ENCODE data around the gene NDUFV1.
"Not testable (repeated sequence)": the region's sequence is repeated elsewhere in the genome, so short reads cannot be mapped to it uniquely, and the experiment has no call there.

Gene NDUFV1

DNA sequence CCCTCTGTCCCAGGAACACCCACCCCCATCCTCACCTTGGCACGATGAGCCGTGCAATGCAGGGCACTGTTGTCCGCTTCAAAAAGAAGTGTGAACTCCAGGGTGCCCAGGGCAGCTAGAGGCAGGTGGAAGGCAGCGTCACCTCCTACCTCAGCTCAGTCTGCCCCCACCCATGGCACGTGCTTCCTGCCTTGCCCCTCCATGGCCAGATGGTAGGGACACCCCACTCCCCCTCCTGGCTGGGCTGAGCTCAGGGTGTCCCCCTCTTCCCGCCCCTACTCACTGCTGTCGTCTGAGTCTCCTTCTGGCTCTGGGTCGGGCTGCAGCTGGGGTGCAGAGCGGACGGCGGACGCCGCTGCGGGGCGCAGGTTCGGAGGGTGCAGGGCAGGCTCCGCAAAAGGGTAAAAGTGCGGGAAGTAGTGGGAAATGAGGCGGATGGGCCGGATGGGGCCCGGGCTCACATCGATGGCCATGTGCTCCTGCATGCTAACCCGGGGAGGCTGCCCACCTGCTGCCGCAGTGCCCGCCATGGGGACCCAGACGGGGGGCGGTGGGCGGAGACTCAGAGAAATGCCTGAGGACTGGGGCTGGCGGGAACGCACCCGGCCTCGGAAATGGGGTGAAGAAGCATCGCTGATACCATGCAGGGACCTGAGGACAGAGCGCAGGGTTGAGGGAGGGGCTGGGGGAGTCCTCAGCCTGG lies 9.1 kb downstream of the NDUFV1 start:
- Histone ChIP-seq H3K9me3 (replicated peaks; ENCODE audit: insufficient read depth, low read length) (no peaks in the 10 kb centered on the region), H3K9me2 (replicated peaks; ENCODE audit: insufficient read depth, low read length) (no peaks in the 10 kb centered on the region), H4K20me1 (ENCODE audit: insufficient read depth, low read length) (no peaks in the 10 kb centered on the region), H2AFZ (ENCODE audit: low read length) (no peak overlapping the region), H3K9ac (ENCODE audit: low read length) (no peak overlapping the region), H3K27ac (ENCODE audit: low read length) (no peak overlapping the region), H3K4me2 (ENCODE audit: low read depth, low read length) (no peak overlapping the region), H3F3A (ENCODE audit: insufficient read depth, low read length) (peaks cover 16% of the 10 kb centered on the region), H3K36me3 (replicated peaks; ENCODE audit: insufficient read depth, low read length) (no peaks in the 10 kb centered on the region; the same call in 1 of the 2 replicates), H3K4me3 (ENCODE audit: low read length) (no peak overlapping the region), H3K79me2 (ENCODE audit: low read length) (0 out of 2 replicates have a peak, but pooled peaks cover under 1% of the 10 kb centered on the region), H3K27me3 (replicated peaks; ENCODE audit: insufficient read depth, low read length) (no peaks in the 10 kb centered on the region), H3K4me1 (ENCODE audit: low read length) (peaks cover 24% of the 10 kb centered on the region)
- no peak for TF ChIP-seq EZH2 (optimal IDR thresholded peaks at IDR 0.05; ENCODE audit: low read depth, low read length)
- TF ChIP-seq EZH2phosphoT487 (IDR thresholded peaks at IDR 0.05; ENCODE audit: low read length): no peak
- TF ChIP-seq, protein P1, sequence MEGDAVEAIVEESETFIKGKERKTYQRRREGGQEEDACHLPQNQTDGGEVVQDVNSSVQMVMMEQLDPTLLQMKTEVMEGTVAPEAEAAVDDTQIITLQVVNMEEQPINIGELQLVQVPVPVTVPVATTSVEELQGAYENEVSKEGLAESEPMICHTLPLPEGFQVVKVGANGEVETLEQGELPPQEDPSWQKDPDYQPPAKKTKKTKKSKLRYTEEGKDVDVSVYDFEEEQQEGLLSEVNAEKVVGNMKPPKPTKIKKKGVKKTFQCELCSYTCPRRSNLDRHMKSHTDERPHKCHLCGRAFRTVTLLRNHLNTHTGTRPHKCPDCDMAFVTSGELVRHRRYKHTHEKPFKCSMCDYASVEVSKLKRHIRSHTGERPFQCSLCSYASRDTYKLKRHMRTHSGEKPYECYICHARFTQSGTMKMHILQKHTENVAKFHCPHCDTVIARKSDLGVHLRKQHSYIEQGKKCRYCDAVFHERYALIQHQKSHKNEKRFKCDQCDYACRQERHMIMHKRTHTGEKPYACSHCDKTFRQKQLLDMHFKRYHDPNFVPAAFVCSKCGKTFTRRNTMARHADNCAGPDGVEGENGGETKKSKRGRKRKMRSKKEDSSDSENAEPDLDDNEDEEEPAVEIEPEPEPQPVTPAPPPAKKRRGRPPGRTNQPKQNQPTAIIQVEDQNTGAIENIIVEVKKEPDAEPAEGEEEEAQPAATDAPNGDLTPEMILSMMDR (IDR thresholded peaks at IDR 0.05; ENCODE audit: low read length): no peak
- DNase-seq: no peak

- Histone ChIP-seq H3K79me2 (ENCODE audit: low read length) (no peaks in the 10 kb centered on the region), H3K9me3 (replicated peaks; ENCODE audit: insufficient read depth, low read length) (no peaks in the 10 kb centered on the region), H2AFZ (ENCODE audit: low read length) (no peak overlapping the region), H3K4me3 (ENCODE audit: low read length) (no peak overlapping the region), H3K4me1 (ENCODE audit: low read length) (peaks cover 24% of the 10 kb centered on the region), H3K27me3 (replicated peaks; ENCODE audit: insufficient read depth, low read length) (no peaks in the 10 kb centered on the region), H4K20me1 (ENCODE audit: insufficient read depth, low read length) (no peaks in the 10 kb centered on the region), H3K4me2 (ENCODE audit: low read depth, low read length) (no peak overlapping the region), H3K9ac (ENCODE audit: low read length) (no peak overlapping the region), H3K36me3 (replicated peaks; ENCODE audit: insufficient read depth, low read length) (no peaks in the 10 kb centered on the region; the same call in 1 of the 2 replicates), H3K27ac (ENCODE audit: low read length) (no peak overlapping the region), H3K9me2 (replicated peaks; ENCODE audit: insufficient read depth, low read length) (no peaks in the 10 kb centered on the region), H3F3A (ENCODE audit: insufficient read depth, low read length) (peaks cover 16% of the 10 kb centered on the region)
- DNase-seq: no peak
- TF ChIP-seq, protein P1 (IDR thresholded peaks at IDR 0.05; ENCODE audit: low read length): no peak
- TF ChIP-seq EZH2phosphoT487 (IDR thresholded peaks at IDR 0.05; ENCODE audit: low read length) (no peak), EZH2 (optimal IDR thresholded peaks at IDR 0.05; ENCODE audit: low read depth, low read length) (no peak)
Measured at GRCh38 chr11:67616431-67617242, 9.9 kb downstream of the NDUFV1 start.

DNA sequence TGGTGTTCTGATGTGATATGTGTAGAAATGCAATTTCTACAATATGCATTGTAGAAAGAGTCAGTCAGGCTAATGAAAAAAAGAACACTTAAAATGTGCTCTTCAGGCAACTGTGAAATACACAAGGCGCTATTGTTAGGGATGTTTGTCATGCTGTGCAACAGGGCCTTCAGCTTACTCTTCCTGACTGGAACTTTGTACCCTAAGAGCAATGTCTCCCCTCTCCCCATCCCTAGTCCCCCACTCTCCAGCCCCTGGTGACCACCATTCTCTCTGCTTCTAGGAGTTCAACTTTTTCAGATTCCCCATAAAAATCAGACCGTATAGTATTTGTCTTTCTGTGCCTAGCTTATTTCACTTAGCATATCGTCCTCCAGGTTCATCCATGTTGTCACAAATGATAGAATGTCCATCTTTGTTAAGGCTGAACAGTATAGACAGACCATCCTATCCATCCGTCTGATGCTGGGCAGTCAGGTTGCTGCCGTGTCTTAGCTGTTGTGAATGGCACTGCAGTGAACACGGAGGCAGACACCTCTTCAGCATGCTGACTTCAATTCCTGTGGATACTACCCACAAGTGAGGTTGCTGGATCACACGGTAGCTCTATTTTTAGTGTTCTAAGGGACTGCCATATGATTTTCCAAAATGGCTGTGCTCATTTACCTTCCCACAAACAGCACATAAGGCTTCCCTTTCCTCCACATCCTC lies 10.7 kb downstream of the NDUFV1 start:
- Histone ChIP-seq H2AFZ (ENCODE audit: low read length) (no peak overlapping the region), H3K79me2 (ENCODE audit: low read length) (no peaks in the 10 kb centered on the region), H3K27ac (ENCODE audit: low read length) (no peak overlapping the region), H3F3A (ENCODE audit: insufficient read depth, low read length) (peaks cover 16% of the 10 kb centered on the region), H3K36me3 (replicated peaks; ENCODE audit: insufficient read depth, low read length) (no peaks in the 10 kb centered on the region), H3K9ac (ENCODE audit: low read length) (no peak overlapping the region), H3K4me3 (ENCODE audit: low read length) (no peak overlapping the region), H3K9me3 (replicated peaks; ENCODE audit: insufficient read depth, low read length) (no peaks in the 10 kb centered on the region), H3K4me1 (ENCODE audit: low read length) (peaks cover 24% of the 10 kb centered on the region), H3K4me2 (ENCODE audit: low read depth, low read length) (no peak overlapping the region), H3K27me3 (replicated peaks; ENCODE audit: insufficient read depth, low read length) (no peaks in the 10 kb centered on the region), H3K9me2 (replicated peaks; ENCODE audit: insufficient read depth, low read length) (no peaks in the 10 kb centered on the region), H4K20me1 (ENCODE audit: insufficient read depth, low read length) (no peaks in the 10 kb centered on the region)
- TF ChIP-seq EZH2phosphoT487 (IDR thresholded peaks at IDR 0.05; ENCODE audit: low read length): no peak
- TF ChIP-seq, protein P1 (IDR thresholded peaks at IDR 0.05; ENCODE audit: low read length): no peak
- TF ChIP-seq EZH2 (optimal IDR thresholded peaks at IDR 0.05; ENCODE audit: low read depth, low read length): no peak
- no peak for DNase-seq

DNA sequence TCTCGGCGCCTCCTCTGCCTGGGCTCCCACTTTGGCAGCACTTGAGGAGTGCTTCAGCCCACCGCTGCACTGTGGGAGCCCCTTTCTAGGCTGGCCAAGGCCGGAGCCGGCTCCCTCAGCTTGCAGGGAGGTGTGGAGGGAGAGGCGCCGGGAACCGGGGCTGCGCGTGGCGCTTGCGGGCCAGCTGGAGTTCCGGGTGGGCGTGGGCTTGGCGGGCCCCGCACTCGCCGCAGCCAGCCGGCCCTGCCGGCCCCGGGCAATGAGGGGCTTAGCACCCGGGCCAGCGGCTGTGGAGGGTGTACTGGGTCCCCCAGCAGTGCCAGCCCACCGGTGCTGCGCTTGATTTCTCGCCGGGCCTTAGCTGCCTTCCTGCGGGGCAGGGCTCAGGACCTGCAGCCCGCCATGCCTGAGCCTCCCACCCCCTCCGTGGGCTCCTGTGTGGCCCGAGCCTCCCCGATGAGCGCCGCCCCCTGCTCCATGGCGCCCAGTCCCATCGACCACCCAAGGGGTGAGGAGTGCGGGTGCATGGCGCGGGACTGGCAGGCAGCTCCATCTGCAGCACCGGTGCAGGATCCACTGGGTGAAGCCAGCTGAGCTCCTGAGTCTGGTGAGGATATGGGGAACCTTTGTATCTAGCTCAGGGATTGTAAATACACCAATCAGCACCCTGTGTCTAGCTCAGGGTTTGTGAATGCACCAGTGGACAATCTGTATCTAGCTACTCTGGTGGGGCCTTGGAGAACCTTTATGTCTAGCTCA lies 12.3 kb downstream of the NDUFV1 start:
- not testable (repeated sequence) for H3K4me3 ChIP-seq (ENCODE audit: low read length); H3K9me2 ChIP-seq (replicated peaks; ENCODE audit: insufficient read depth, low read length); H3K4me2 ChIP-seq (ENCODE audit: low read depth, low read length); H3F3A ChIP-seq (ENCODE audit: insufficient read depth, low read length); H3K27ac ChIP-seq (ENCODE audit: low read length); H3K9me3 ChIP-seq (replicated peaks; ENCODE audit: insufficient read depth, low read length); H2AFZ ChIP-seq (ENCODE audit: low read length); H3K36me3 ChIP-seq (replicated peaks; ENCODE audit: insufficient read depth, low read length); H4K20me1 ChIP-seq (ENCODE audit: insufficient read depth, low read length); H3K27me3 ChIP-seq (replicated peaks; ENCODE audit: insufficient read depth, low read length); DNase-seq; H3K79me2 ChIP-seq (ENCODE audit: low read length); H3K9ac ChIP-seq (ENCODE audit: low read length)
- H3K4me1 ChIP-seq (ENCODE audit: low read length): peaks cover 11% of the 10 kb centered on the region

All from MM.1S (cell line).